ENCODE results near the gene MTA3.

MTA3 gene

DNA sequence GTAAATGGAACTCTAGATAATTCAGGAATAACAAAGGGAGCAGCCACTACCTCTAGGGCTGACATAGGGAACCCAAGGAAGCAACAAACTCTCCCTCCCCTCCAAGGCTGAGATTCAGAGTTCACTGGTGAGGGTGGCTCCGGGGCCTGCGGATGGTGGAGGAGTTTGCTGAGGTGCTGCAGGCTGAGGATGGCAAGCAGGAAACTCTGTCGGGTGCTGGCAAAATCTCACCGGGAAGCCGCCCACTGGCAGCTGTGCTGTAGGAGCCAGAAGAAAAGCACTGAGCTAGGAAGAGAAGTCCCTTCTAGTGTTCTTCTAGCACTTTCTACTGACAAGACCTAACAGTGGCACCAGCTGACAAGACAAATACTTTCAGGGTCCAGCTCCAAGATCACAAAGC, 236.5 kb downstream of the MTA3 start:
- no peak for TF ChIP-seq CTCF (IDR thresholded peaks at IDR 0.05)
- Histone ChIP-seq H3K27me3 (ENCODE audit: control insufficient read depth, insufficient read depth, low read length) (no peaks in the 10 kb centered on the region), H3K27ac (no peak overlapping the region)

More for the DNA sequence above, 236.5 kb downstream of the MTA3 start:
- Histone ChIP-seq H3K4me3 (ENCODE audit: low read depth, low read length) (no peak overlapping the region), H3K79me2 (no peaks in the 10 kb centered on the region), H3K9me3 (ENCODE audit: control insufficient read depth, low read length) (no peaks in the 10 kb centered on the region), H3K9ac (no peak overlapping the region), H2AFZ (no peak overlapping the region), H3K36me3 (ENCODE audit: control insufficient read depth, insufficient read depth, low read length) (no peaks in the 10 kb centered on the region), H3K4me1 (peaks cover 8% of the 10 kb centered on the region), H3K4me2 (ENCODE audit: low read length) (no peak overlapping the region)

Data from parathyroid adenoma (tissue), 2 donors.